Uterus (tissue), 2 donors: ENCODE data around the gene C1QTNF1.

Experiments
- CTCF ChIP-seq, 4 experiments: fragments of 200-600 bp in 2 of 4; fragments of 450-650 bp in 2 of 4; sonication (generic) in 2 of 4; IDR thresholded peaks; one replicate each; pipeline ENCODE4 v1.5.1; 2016 to 2019; ENCODE audit warnings: antibody characterized with exemption in 4 of 4, mild to moderate bottlenecking in 2 of 4, moderate library complexity in 1 of 4
- POLR2A ChIP-seq, 2 donors: fragments of 450-650 bp; IDR thresholded peaks; one replicate each; pipeline ENCODE4 v1.6.1; 2016; ENCODE audit warnings: antibody characterized with exemption in 2 of 2, mild to moderate bottlenecking in 1 of 2, moderate library complexity in 1 of 2

GRCh38 chr17:79019632-79020584 is 4.1 kb upstream of the C1QTNF1 start:
- TF ChIP-seq CTCF (IDR thresholded peaks at IDR 0.05) (peak; percentile 62 to 76 (median 66)), POLR2A (IDR thresholded peaks at IDR 0.05) (no peak)
